Pancreas (tissue), 8 donors: ENCODE results near the gene SPINK7. TPM values are rescaled to one million over a fixed set of nuclear protein-coding genes. Genes with fewer than 3 reads are reported as not detected.

ENCODE experiments used
- polyA plus RNA-seq, 2 donors: library from polyadenylated mRNA; stranded (reverse); fragments of 200-250 nt; gene quantifications; one replicate each; pipeline ENCODE4 v1.2.3, GENCODE V29; 2013
- total RNA-seq, 6 donors: library from RNA; stranded (reverse); fragmentation: NEBNext Ultra II Directional in 4 of 6; extraction: Animal tissue kit (Norgen Biotek cat#: 25700) in 4 of 6; gene quantifications; one replicate each; pipeline versions ENCODE4 v1.2.1 to v1.2.4, GENCODE V29; 2021 to 2023
- donor health status: healthy with polysubstance abuse.
- donor health status: DM: no; HTN: no; CAD: no; lungs with moderate emphysema.
- donor health status: DM: no; HTN: no; CAD: no.
- donor health status: Bipolar disorder and iron deficiency.
- donor health status: DM: yes; HTN: yes; CAD: no.
- donor health status: DM: no; HTN: no; CAD: no.
- donor health status: DM: no; HTN: no; CAD: no.
- donor health status: DM: yes; HTN: yes; CAD: no.

The SPINK7 gene
- total and polyA plus RNA-seq, 8 donors, result not detected

Other genes with a start within 250 kb of the SPINK7 start
- gene SPINK5, start 248.4 kb upstream of the SPINK7 start, total RNA-seq, result under 1 TPM in 4 of 6 donors, not detected in 2; 0.17 to 0.31 (median 0.21) TPM
- gene SPINK5, start 248.4 kb upstream of the SPINK7 start, polyA plus RNA-seq, result under 1 TPM; 0.23 to 0.27 TPM
- gene SPINK14, start 143.9 kb upstream of the SPINK7 start, total RNA-seq, result not detected
- not detected for gene SPINK14, start 143.9 kb upstream of the SPINK7 start, polyA plus RNA-seq
- not detected for gene SPINK6, start 109.4 kb upstream of the SPINK7 start, total RNA-seq
- gene SPINK6, start 109.4 kb upstream of the SPINK7 start, polyA plus RNA-seq, result not detected
- not detected for gene MARCOL, start 73.9 kb upstream of the SPINK7 start, total RNA-seq
- gene MARCOL, start 73.9 kb upstream of the SPINK7 start, polyA plus RNA-seq, result not detected
- not detected for gene SPINK13, start 43.6 kb upstream of the SPINK7 start, total RNA-seq
- not detected for gene SPINK13, start 43.6 kb upstream of the SPINK7 start, polyA plus RNA-seq
- gene SPINK9, start 23.1 kb downstream of the SPINK7 start, total RNA-seq, result under 1 TPM in 1 of 6 donors, not detected in 5; 0.38 TPM
- not detected for gene SPINK9, start 23.1 kb downstream of the SPINK7 start, polyA plus RNA-seq
- gene FBXO38, start 71.5 kb downstream of the SPINK7 start, total RNA-seq, result 10 to 100 TPM; 14.0 to 24.3 (median 17.0) TPM
- 10 to 100 TPM in 1 of 2 donors, 1 to 10 TPM in 1; 7.0 to 11.5 TPM for gene FBXO38, start 71.5 kb downstream of the SPINK7 start, polyA plus RNA-seq